HG02759 (cell line): ENCODE data around the gene FARS2.

Source experiments
- ATAC-seq: cut with Tn5 transposase; IDR thresholded peaks from one replicate; pipeline ENCODE4 v1.9.1; 2021; ENCODE audit warnings: mild to moderate bottlenecking, moderate library complexity; ENCODE audit not compliant: unreplicated experiment

The FARS2 gene

GRCh38 chr6:5285081-5285480 is 23.8 kb downstream of the FARS2 start:
- no peak for ATAC-seq

GRCh38 chr6:5285526-5285925 is 24.2 kb downstream of the FARS2 start:
- ATAC-seq = no peak

GRCh38 chr6:5286780-5287179 is 25.5 kb downstream of the FARS2 start:
- no peak for ATAC-seq

- ATAC-seq = no peak
Measured at GRCh38 chr6:5287205-5287965, 26.1 kb downstream of the FARS2 start.

- ATAC-seq = no peak
Measured at GRCh38 chr6:5287966-5288297, 26.6 kb downstream of the FARS2 start.

DNA sequence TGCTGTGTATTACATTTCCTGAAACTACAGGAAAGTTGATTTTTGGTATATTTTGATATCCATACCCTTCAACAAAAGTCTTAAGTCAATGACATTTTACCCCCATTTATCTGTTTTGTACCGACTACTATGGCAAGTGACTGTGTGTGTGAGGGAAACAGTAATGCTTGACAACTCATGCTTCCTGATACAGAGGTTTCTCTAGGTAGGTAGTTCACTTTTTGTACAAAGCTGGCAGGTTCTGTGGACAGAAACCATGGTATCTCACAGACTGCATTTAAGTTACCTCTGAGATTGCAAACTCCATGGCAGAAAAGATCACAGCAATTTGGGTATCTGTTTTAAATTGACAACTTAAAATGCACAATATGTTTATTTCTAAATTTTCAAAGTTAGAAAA is 28.8 kb downstream of the FARS2 start:
- no peak for ATAC-seq

DNA sequence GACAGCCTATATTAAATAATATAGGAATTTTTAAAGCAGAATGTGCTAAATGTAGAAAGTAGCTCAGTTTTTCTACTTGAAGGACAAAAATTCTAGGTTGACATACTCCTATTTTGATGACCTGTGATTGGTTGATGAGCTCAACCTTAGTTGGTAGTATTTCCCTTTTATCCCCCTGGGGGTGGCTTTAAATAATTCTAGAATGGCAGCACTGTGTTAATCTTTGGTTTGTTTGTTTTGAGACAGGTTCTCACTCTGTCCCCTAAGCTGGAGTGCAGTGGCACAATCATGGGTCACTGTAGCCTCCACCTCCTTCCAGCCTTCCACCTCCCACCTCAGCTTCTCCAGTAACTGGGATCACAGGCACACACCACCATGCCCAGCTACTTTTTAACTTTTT is 29.2 kb downstream of the FARS2 start:
- no peak for ATAC-seq

DNA sequence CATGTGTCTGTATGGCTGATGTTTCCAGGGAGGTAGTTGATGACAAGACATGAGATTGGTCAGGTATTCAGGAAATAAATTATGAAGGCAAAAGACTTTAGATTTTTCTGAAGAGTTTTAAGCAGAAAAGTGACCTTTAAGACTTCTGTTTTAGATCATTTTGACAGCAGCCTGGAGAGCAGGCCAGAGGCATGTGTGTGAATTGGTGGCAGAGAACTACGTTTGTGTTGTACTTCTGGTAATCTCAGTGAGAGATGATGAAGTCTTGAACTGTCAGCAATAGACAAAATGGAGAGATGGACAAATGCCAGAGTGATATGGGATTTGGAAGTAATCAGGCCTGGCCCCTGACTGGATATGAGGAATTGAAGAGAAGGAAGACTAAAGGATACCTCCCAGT is 30.8 kb downstream of the FARS2 start:
- ATAC-seq = no peak

DNA sequence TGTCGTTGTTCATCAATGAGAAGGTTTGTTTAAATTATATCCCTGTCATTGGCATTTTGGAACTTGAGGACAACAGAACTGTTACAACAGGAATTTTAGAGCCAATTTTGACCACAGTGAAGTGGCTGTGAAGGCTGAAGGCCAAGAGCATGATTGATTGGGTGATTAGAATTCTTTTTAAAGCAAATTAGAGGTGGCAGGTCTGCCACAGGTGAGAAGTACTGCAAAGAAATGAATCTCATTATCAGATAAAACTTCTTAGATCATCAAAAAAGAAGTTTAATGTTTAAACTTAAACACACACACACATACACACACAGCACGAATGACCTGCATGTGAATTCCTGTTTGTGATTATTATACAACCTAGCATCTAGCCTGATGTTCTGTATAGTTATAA is 32.4 kb downstream of the FARS2 start:
- ATAC-seq = no peak

GRCh38 chr6:5294392-5295211 is 33.3 kb downstream of the FARS2 start:
- no peak for ATAC-seq

DNA sequence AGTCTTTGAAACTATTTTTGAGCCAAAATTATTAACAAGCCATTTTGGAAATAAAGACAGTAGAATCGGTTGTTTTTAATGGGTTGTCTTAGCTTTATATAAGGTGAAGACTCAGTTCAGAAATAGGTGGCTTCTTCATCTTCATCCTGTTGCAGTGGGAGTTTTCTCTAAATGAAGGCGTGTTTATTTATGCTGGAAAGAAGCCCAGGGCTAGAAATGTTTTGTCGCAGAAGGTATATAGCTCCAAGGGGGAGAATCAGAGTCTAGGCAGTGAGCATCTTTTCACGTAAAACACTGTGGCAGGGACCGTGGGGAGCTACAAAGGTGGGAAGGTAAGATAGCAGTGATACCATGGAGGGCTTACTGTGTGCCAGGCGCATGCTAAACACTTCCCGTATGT is 34.3 kb downstream of the FARS2 start:
- ATAC-seq = no peak

DNA sequence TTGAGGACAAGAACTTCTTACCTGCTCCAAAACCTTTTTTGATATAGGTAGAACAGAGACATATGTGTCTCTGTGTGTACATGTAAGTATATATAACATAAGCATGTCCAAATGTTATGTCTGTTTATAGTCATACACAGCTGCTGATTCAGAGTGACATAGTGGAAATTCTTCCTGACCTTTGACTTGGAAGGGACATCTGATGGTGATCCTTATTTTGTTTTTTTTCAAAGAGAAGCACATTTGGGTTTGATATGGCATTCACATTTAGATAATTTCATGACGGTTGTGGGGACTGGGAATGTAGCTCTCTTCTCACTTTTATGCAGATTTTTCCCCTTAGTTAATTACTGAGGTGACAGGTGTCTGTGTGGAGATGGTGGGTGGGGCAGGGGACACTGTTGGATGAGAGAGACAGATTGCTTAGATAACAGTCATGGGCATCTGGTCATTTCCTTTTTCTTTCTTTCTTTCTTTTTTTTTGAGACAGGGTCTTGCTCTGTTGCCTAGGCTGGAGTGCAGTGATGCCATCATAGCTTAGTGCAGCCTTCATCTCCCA is 39.0 kb downstream of the FARS2 start:
- ATAC-seq = no peak

- ATAC-seq = peak; percentile 93
Measured at GRCh38 chr6:5302220-5302946, 41.1 kb downstream of the FARS2 start.

DNA sequence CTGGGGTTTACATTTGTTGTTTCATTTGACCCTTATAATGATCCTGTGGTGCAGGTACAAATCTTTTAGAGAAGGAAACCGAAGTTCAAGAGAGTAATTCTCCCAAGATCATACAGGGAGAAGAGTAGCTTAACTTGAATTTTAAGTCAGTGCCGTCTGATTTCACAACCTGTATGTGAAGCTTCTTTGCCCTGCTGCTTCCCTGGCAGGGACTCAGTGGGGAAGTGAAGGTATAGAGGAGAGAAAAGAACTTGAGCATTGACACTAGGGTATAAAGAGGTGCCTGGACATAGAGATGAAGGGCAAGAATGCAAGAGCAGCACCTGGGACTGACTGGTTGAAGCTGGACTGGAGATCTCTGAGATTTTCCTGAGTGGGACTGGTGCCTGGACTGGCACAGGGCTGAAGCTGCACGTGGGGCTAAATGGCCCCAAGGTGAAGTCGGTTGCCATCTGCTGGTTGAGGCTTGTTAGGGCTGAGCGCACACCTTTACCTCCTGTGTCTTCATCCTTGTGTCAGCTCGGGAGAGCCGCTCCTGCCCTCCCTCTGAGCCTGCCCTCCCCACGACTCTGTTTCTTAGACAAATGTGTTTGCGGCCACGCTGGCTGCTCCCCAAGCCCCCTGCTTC is 41.8 kb downstream of the FARS2 start:
- peak; percentile 65 for ATAC-seq

GRCh38 chr6:5303682-5304081 is 42.4 kb downstream of the FARS2 start:
- ATAC-seq = no peak

DNA sequence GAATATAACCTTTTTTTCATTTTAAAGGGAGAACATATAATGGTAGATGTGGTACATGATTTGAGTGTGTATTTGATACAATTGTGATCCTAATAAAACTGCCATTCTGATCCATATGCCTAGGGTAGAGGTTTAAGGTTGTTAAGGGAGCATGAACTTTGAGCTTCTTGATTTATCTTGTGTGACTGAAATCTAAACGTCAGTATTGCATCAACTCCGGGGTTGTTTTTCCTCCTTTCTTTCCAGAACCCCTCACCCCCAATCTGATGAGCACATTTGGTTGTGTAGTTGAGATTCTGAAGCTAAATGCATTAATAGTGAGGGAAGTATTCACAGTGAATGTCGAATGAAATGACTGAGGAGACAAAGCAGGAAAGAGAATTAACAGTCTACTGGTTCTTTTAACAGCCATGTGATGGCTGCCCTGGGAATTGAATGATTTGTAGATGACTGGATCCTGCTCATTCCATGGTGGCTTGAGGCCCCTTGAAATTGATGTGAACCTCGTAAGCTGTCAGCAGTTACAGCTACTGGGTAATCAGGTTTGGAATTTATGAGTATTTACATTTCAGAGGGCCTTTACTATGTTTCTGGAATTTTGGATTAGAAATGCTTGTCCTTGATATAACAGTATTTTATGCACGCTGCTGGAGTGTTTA is 44.8 kb downstream of the FARS2 start:
- no peak for ATAC-seq

DNA sequence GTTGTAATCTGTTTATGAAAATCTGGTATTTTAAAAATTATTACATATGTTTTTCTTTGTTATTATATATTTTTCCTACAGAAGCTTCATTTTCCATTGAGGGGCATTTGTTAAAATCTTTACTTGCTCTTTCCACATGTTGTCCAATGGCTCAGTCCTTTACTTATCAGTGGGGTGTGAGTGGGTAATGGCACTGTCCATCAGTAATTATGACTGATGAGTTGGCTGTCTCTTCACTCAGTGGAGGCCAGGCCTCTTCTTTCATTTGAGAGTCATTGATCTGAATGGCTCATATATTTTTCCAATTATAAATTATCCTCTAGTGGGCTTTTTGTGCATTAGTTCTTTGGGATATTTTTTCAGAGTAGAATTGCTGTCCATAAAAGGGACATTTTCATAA is 45.7 kb downstream of the FARS2 start:
- ATAC-seq = no peak

DNA sequence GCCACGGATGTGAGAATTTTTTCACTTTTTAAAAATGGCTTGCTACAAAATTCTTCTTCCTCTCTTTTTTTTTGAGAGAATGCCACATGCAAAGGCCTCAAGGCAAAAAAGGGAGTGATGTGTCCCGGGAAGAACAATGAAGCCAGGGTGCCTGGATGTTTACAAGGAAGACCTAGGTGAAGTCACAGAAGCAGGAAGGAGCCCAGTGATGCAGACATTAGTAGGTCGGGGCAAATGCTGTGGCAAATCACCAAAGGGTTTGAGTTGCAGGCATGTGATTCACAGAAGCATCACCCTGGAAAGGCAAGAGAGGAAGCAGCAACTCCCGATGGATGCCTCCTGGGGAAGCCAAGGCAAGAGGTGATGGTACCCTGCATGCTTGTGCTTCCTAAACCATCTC is 46.8 kb downstream of the FARS2 start:
- ATAC-seq = no peak

DNA sequence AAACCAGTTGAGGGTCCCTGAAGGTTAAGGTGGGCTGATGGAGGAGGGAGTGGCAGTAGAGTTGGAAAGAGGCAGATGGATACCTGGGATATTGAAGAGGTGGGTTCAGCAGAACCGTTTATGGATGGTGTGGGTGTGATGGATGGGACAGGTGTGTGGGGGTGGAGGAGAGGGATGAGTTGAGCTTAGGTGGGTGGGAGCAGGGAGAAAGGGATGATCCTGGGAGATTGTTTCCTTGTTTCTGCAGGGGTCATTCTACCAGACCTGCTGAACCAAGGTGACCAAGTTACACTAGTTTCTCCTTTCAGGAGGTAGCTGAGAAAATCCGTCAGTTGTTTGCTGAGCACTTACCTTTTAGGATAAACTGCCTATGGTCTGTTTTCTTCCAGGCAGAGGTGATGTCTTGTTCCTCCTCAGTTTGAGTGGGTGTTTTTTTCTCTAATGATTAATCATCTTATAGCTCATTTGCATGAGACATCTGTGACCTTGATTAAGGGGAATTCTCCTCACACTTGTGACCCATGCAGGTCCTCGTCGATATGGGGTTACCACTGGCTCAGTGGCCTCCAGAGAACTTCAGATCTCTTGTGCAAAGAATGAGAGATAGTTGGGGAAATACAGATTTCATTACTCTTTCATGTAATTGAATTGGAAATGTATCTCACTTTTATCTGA is 53.0 kb downstream of the FARS2 start:
- no peak for ATAC-seq

GRCh38 chr6:5315881-5316280 is 54.6 kb downstream of the FARS2 start:
- ATAC-seq = no peak
